HepG2 (cell line): Measurements from ENCODE around the gene CCDC167. TPM values are rescaled to one million over a fixed set of nuclear protein-coding genes. Genes with fewer than 3 reads are reported as not detected.

Experiments
- ATAC-seq: fragments of 200-7000 bp; cut with Tn5 transposase; 3 replicates; pipeline ENCODE4 v1.9.1; 2020; ENCODE audit warnings: mild to moderate bottlenecking, moderate library complexity
- BruUV-seq: library from RNA; stranded (reverse); fragments of 400-500 nt; replicated peaks from 2 replicates; lab custom pipeline; 2021; lab: Mats Ljungman, UMichigan
- CTCF ChIA-PET: fragments of 300-600 bp; formaldehyde crosslinking; extraction: SDS; loops from one replicate; lab custom pipeline; 2021; ENCODE audit warnings: low total read pairs, inconsistent platforms, low intra/inter-chr PET ratio; lab: Yijun Ruan, JAX
- POLR2A ChIA-PET: fragments of 350-600 bp; sonication (Branson Sonifier 250); formaldehyde crosslinking; loops from one replicate; lab custom pipeline; 2020; ENCODE audit warnings: antibody characterized with exemption, inconsistent platforms; lab: Yijun Ruan, JAX
- DNase-seq: peaks from one replicate; pipeline ENCODE4 v3.0.0-alpha.2; 2015; ENCODE audit warnings: low spot score
- FAIRE-seq: peaks from 3 replicates; lab custom pipeline; 2011; peaks lifted over from hg19 to GRCh38; lab: Jason Lieb, UNC
- H2AFZ ChIP-seq: one replicate; pipeline ENCODE4 v1.6.1; 2011; ENCODE audit warnings: low read length, inconsistent platforms
- H3K27ac ChIP-seq: fragments of 300-600 bp; 3 replicates; pipeline ENCODE4 v1.8.0; 2011; ENCODE audit warnings: mixed run types, mild to moderate bottlenecking, mixed read lengths, low read length, inconsistent platforms; ENCODE audit not compliant: insufficient read depth; ENCODE audit errors: extremely low read length
- H3K27me3 ChIP-seq, 2 experiments: fragments of 200-600 bp in 1 of 2; 2 replicates in 1 of 2; 3 replicates in 1 of 2; pipeline versions ENCODE4 v1.6.0 to v1.8.0; 2011; ENCODE audit warnings: low read length in 2 of 2, mild to moderate bottlenecking in 2 of 2, moderate library complexity in 2 of 2, inconsistent platforms in 1 of 2; ENCODE audit not compliant: insufficient read depth in 2 of 2, control insufficient read depth in 1 of 2
- H3K36me3 ChIP-seq, 2 experiments: fragments of 200-600 bp in 1 of 2; replicated peaks in 1 of 2; 2 replicates in 1 of 2; 3 replicates in 1 of 2; pipeline versions ENCODE4 v1.5.1 to v1.8.0; 2011; ENCODE audit warnings: low read length in 2 of 2, inconsistent platforms in 1 of 2; ENCODE audit not compliant: insufficient read depth in 2 of 2, control insufficient read depth in 1 of 2
- H3K4me1 ChIP-seq: 2 replicates; pipeline ENCODE4 v1.5.1; 2012; ENCODE audit warnings: low read length, inconsistent platforms; ENCODE audit not compliant: insufficient read depth
- H3K4me2 ChIP-seq: 2 replicates; pipeline ENCODE4 v1.6.0; 2011; ENCODE audit warnings: low read depth, low read length, inconsistent platforms
- H3K4me3 ChIP-seq, 3 experiments: fragments of 200-600 bp in 1 of 3; sonication (generic), shearing (Covaris generic) in 1 of 3; replicated peaks in 1 of 3; 2 replicates each; pipeline ENCODE4 v1.5.1; 2011 to 2016; ENCODE audit warnings: low read length in 3 of 3, inconsistent platforms in 2 of 3, low read depth in 2 of 3, mild to moderate bottlenecking in 2 of 3, control low read depth in 1 of 3, mixed read lengths in 1 of 3; ENCODE audit not compliant: insufficient read depth in 1 of 3
- H3K79me2 ChIP-seq: one replicate; pipeline ENCODE4 v1.6.1; 2011; ENCODE audit warnings: low read length, inconsistent platforms; ENCODE audit not compliant: insufficient read depth
- H3K9ac ChIP-seq: 2 replicates; pipeline ENCODE4 v1.6.0; 2011; ENCODE audit warnings: mild to moderate bottlenecking, low read depth, low read length, inconsistent platforms; ENCODE audit not compliant: insufficient read depth
- H3K9me3 ChIP-seq: 2 replicates; pipeline ENCODE4 v1.5.1; 2012; ENCODE audit warnings: mild to moderate bottlenecking, low read length
- H4K20me1 ChIP-seq: 2 replicates; pipeline ENCODE4 v1.6.0; 2011; ENCODE audit warnings: inconsistent platforms, mild to moderate bottlenecking, low read length, moderate library complexity; ENCODE audit not compliant: insufficient read depth
- AGO2 ChIP-seq: fragments of 200-400 bp; formaldehyde crosslinking; optimal IDR thresholded peaks from 2 replicates; pipeline ENCODE3; 2017; ENCODE audit warnings: mild to moderate bottlenecking, low read depth, low read length, moderate library complexity
- ATRX ChIP-seq: sonication (generic); formaldehyde crosslinking; IDR thresholded peaks from 2 replicates; pipeline ENCODE4 v1.4.0; 2020; ENCODE audit warnings: missing genetic modification reagents, borderline replicate concordance
- CCDC6 ChIP-seq: sonication (generic); formaldehyde crosslinking; IDR thresholded peaks from 2 replicates; pipeline ENCODE4 v1.8.1; 2022; ENCODE audit warnings: mild to moderate bottlenecking, missing genetic modification reagents, moderate library complexity
- EZH2 ChIP-seq: conservative IDR thresholded peaks from 2 replicates; pipeline ENCODE4 v1.6.1; 2012; ENCODE audit warnings: mild to moderate bottlenecking, low read depth, low read length, moderate library complexity
- HOXA5 ChIP-seq: sonication (generic); formaldehyde crosslinking; IDR thresholded peaks from 2 replicates; pipeline ENCODE4 v1.4.0; 2020; ENCODE audit warnings: missing genetic modification reagents
- JARID2 ChIP-seq: sonication (generic); formaldehyde crosslinking; IDR thresholded peaks from 2 replicates; pipeline ENCODE4 v1.8.1; 2023; ENCODE audit warnings: missing genetic modification reagents, inconsistent platforms; ENCODE audit not compliant: insufficient replicate concordance
- SAFB2 ChIP-seq: sonication (generic); formaldehyde crosslinking; IDR thresholded peaks from 2 replicates; pipeline ENCODE4 v1.5.1; 2020; ENCODE audit warnings: missing genetic modification reagents, low read depth, mild to moderate bottlenecking, borderline replicate concordance
- SOX5 ChIP-seq: IDR thresholded peaks from 2 replicates; pipeline ENCODE4 v1.6.1; 2016; ENCODE audit warnings: borderline replicate concordance
- SP4 ChIP-seq: sonication (generic); formaldehyde crosslinking; IDR thresholded peaks from 2 replicates; pipeline ENCODE4 v1.8.1; 2023; ENCODE audit warnings: mild to moderate bottlenecking, missing genetic modification reagents
- TOPORS ChIP-seq: sonication (generic); formaldehyde crosslinking; IDR thresholded peaks from 2 replicates; pipeline ENCODE4 v1.8.0; 2023; ENCODE audit warnings: mild to moderate bottlenecking, missing genetic modification reagents
- TP53 ChIP-seq: sonication (generic); formaldehyde crosslinking; conservative IDR thresholded peaks from 2 replicates; pipeline ENCODE4 v1.4.0; 2020; ENCODE audit warnings: missing genetic modification reagents
- ZKSCAN5 ChIP-seq: sonication (generic); formaldehyde crosslinking; IDR thresholded peaks from 2 replicates; pipeline ENCODE4 v1.5.1; 2020; ENCODE audit warnings: mild to moderate bottlenecking, missing genetic modification reagents
- ZNF20 ChIP-seq: sonication (generic); formaldehyde crosslinking; IDR thresholded peaks from 2 replicates; pipeline ENCODE4 v1.4.0; 2020; ENCODE audit warnings: mild to moderate bottlenecking, moderate library complexity, missing genetic modification reagents
- ZNF232 ChIP-seq: sonication (generic); formaldehyde crosslinking; IDR thresholded peaks from 2 replicates; pipeline ENCODE4 v1.4.0; 2020; ENCODE audit warnings: missing genetic modification reagents, borderline replicate concordance
- ZNF234 ChIP-seq: sonication (generic); formaldehyde crosslinking; conservative IDR thresholded peaks from 2 replicates; pipeline ENCODE4 v1.5.1; 2020; ENCODE audit warnings: mild to moderate bottlenecking, missing genetic modification reagents
- ZNF326 ChIP-seq: sonication (generic); formaldehyde crosslinking; IDR thresholded peaks from 2 replicates; pipeline ENCODE4 v1.4.0; 2020; ENCODE audit warnings: missing genetic modification reagents, borderline replicate concordance
- ZNF33A ChIP-seq: sonication (generic); formaldehyde crosslinking; IDR thresholded peaks from 2 replicates; pipeline ENCODE4 v1.5.1; 2020; ENCODE audit warnings: missing genetic modification reagents, mild to moderate bottlenecking, moderate library complexity, borderline replicate concordance
- ZNF550 ChIP-seq: sonication (generic); formaldehyde crosslinking; IDR thresholded peaks from 2 replicates; pipeline ENCODE4 v1.4.0; 2020; ENCODE audit warnings: mild to moderate bottlenecking, missing genetic modification reagents, borderline replicate concordance
- ZNF660 ChIP-seq: sonication (generic); formaldehyde crosslinking; IDR thresholded peaks from 2 replicates; pipeline ENCODE4 v1.5.1; 2020; ENCODE audit warnings: mild to moderate bottlenecking, low read depth, missing genetic modification reagents, borderline replicate concordance
- ZNF737 ChIP-seq: sonication (generic); formaldehyde crosslinking; IDR thresholded peaks from 2 replicates; pipeline ENCODE4 v1.5.0; 2020; ENCODE audit warnings: missing genetic modification reagents, mild to moderate bottlenecking, borderline replicate concordance
- WGBS: methylation state at CpG from one replicate; pipeline ENCODE4 v1.1.6; 2017; ENCODE audit warnings: low lambda C conversion rate; 5-methylcytosine and 5-hydroxymethylcytosine counted together
- in situ Hi-C: cut with HindIII; loops from 2 replicates; pipeline ENCODE4 v1.10.0; 2017; ENCODE audit warnings: low pct_unique_long_range_greater_than_20kb; ENCODE audit not compliant: extremely low pct_ligation_motif_present
- intact Hi-C: fragments of 100-400 bp; cut with micrococcal nuclease; formaldehyde crosslinking; loops from one replicate; pipeline ENCODE4 v1.10.0; 2022; ENCODE audit not compliant: unreplicated experiment
- polyA plus RNA-seq, 8 experiments: library from polyadenylated mRNA; depleted of rRNA in 3 of 8; stranded (reverse) in 7 of 8; unstranded in 1 of 8; fragments of >200 nt; fragmentation: Illumina TruSeq in 4 of 8; extraction: Trizol in 4 of 8; gene quantifications; 2 replicates each; pipeline versions ENCODE4 v1.2.1 to v1.2.3, GENCODE V29; 2011 to 2016; ENCODE audit warnings: low read depth in 4 of 8, missing spikeins in 1 of 8, mixed read lengths in 1 of 8; ENCODE audit not compliant: insufficient read depth in 1 of 8
- total RNA-seq, 5 experiments: library from RNA; depleted of rRNA; stranded (reverse); fragments of >200 nt; fragmentation: Illumina TruSeq; extraction: Trizol; gene quantifications; 2 replicates each; pipeline ENCODE4 v1.2.3, GENCODE V29; 2016; ENCODE audit warnings: low read depth in 1 of 5

CCDC167 gene
- total and polyA plus RNA-seq, 2 of the 13 experiments (the other 11 are each of a cell fraction or from before 2014, with no cell fraction given): 48.4 to 66.8 TPM

DNA sequence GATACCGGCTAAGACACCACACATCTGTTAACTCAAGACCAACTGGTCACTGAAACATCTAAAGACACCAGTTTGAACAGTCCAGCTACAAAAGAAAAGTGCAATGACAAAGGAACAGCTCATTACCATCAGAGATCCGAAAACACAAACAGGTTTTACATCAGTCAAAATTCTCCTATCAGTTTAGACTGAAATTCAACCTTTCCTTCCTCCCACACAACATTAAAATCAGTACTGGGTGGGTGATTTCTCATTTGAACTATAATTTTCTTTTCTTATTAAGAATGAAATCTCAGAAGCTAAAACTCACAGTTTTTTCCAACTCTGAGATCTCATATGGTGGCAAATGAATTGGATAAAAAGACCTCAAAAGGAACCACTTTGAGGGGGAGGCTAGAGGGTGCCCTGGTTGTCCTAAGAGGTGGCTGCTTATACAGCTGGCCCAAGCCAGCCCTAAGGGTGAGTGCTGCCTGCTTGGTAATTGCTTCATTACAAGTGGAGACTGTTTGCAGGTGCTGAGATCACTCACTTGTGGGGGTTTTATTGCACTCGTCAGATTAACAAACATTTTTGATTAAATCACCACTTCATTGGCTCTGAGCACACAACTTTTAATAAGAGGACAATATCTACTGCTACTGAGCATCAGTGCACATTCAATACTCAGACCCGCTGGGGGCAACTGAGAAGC is 4.3 kb downstream of the CCDC167 start:
- no peak for DNase-seq
- peaks cover 5% of the 10 kb centered on the region for H3K79me2 ChIP-seq
- ChIA-PET POLR2A (no interaction called here), CTCF (no interaction called here)
- no peaks in the 10 kb centered on the region for H4K20me1 ChIP-seq
- ATAC-seq: no peak
- no peaks in the 10 kb centered on the region for H3K9me3 ChIP-seq
- no peak for FAIRE-seq
- H3K27me3 ChIP-seq: no peaks in the 10 kb centered on the region; a peak in 1 of 5 replicates
- H2AFZ ChIP-seq: no peak overlapping the region
- no peak for TF ChIP-seq SAFB2 (CRISPR knock-in tag)
- no peak for TF ChIP-seq TOPORS (CRISPR knock-in tag)
- no peak for TF ChIP-seq ZNF326 (CRISPR knock-in tag)
- no peak for TF ChIP-seq ZNF33A (CRISPR knock-in tag)
- TF ChIP-seq TP53 (CRISPR knock-in tag): no peak
- TF ChIP-seq ZNF737 (CRISPR knock-in tag): no peak
- TF ChIP-seq EZH2: no peak
- TF ChIP-seq ATRX (CRISPR knock-in tag): no peak
- no peak for TF ChIP-seq CCDC6
- TF ChIP-seq ZNF20: no peak
- TF ChIP-seq ZNF550 (CRISPR knock-in tag): no peak
- TF ChIP-seq ZNF660 (CRISPR knock-in tag): no peak
- no peak for TF ChIP-seq AGO2
- TF ChIP-seq HOXA5 (CRISPR knock-in tag): no peak
- no peak for TF ChIP-seq ZNF232 (CRISPR knock-in tag)
- TF ChIP-seq SOX5 (CRISPR knock-in tag): no peak
- TF ChIP-seq SP4 (CRISPR knock-in tag): no peak
- no peak for TF ChIP-seq JARID2 (CRISPR knock-in tag)
- no peak for TF ChIP-seq ZKSCAN5 (CRISPR knock-in tag)
- no peak for TF ChIP-seq ZNF234 (CRISPR knock-in tag)
- intact Hi-C loops (no loop called here), in situ Hi-C loops (no loop called here)
- no peak overlapping the region for H3K4me2 ChIP-seq
- BruUV-seq: no TSS peak
- H3K4me1 ChIP-seq: peaks cover 18% of the 10 kb centered on the region
- 92% methylated on average over 4 of the region's 4 CpGs for WGBS
- no peak overlapping the region for H3K27ac ChIP-seq
- no peak overlapping the region for H3K4me3 ChIP-seq
- H3K36me3 ChIP-seq: no peaks in the 10 kb centered on the region
- no peak overlapping the region for H3K9ac ChIP-seq
